ENCODE measurements around the gene CIB4. TPM values are rescaled to one million over a fixed set of nuclear protein-coding genes. Genes with fewer than 3 reads are reported as not detected.

CIB4 gene
- total RNA-seq, 2 donors from 2014 or later: 0.46 TPM; not detected in 1

- no peaks in the 10 kb centered on the region for H3K27me3 ChIP-seq (replicated peaks; ENCODE audit: insufficient read depth)
- WGBS: 90% methylated on average over 12 of the region's 12 CpGs
- no peaks in the 10 kb centered on the region for H3K36me3 ChIP-seq
- H3K27ac ChIP-seq: no peak overlapping the region
- intact Hi-C loops (cut with DNase I): no loop called here
- no peak for DNase-seq (ENCODE audit: low spot score)
- H3K4me3 ChIP-seq: no peak overlapping the region
- H3K4me1 ChIP-seq (replicated peaks): no peaks in the 10 kb centered on the region
- no peaks in the 10 kb centered on the region for H3K9me3 ChIP-seq
- TF ChIP-seq, protein P1, sequence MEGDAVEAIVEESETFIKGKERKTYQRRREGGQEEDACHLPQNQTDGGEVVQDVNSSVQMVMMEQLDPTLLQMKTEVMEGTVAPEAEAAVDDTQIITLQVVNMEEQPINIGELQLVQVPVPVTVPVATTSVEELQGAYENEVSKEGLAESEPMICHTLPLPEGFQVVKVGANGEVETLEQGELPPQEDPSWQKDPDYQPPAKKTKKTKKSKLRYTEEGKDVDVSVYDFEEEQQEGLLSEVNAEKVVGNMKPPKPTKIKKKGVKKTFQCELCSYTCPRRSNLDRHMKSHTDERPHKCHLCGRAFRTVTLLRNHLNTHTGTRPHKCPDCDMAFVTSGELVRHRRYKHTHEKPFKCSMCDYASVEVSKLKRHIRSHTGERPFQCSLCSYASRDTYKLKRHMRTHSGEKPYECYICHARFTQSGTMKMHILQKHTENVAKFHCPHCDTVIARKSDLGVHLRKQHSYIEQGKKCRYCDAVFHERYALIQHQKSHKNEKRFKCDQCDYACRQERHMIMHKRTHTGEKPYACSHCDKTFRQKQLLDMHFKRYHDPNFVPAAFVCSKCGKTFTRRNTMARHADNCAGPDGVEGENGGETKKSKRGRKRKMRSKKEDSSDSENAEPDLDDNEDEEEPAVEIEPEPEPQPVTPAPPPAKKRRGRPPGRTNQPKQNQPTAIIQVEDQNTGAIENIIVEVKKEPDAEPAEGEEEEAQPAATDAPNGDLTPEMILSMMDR (IDR thresholded peaks at IDR 0.05): no peak
- TF ChIP-seq POLR2A (IDR thresholded peaks at IDR 0.05) (no peak), POLR2AphosphoS5 (IDR thresholded peaks at IDR 0.05) (no peak)
Measured at GRCh38 chr2:26591619-26592505, 49.3 kb downstream of the CIB4 start.

DNA sequence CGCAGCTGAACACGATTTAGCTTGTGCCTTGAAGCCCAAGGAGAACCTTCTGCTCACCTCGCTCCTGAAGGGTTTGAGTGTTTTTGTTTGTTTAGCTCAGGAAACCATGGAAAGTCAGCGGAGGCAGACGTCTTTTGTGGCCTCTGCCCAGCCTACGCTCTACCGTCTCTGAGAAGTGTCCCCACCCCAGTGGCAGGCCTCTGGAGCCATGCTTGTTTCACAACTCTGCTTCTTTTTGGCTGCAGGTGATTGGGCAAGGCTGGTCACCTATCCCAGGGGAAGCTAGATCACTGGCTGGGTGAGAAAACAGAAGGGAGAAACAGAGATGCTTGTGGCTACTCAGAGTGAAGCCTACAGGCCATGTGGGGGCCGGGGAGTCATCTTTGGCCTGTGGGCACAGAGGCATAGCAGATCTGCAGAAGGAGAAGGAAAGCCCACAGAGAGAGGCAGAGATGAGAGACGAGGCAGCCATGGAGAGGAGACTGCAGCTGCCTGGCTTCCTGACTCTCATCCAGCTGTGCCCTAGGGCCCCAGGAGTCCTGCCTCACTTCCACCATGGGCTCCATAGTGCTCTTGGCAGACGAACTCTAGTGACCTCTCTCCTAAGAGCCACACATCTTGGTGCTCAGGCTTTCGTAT, 50.1 kb downstream of the CIB4 start:
- Histone ChIP-seq H3K9me3 (no peaks in the 10 kb centered on the region), H3K27me3 (replicated peaks; ENCODE audit: insufficient read depth) (no peaks in the 10 kb centered on the region), H3K36me3 (no peaks in the 10 kb centered on the region), H3K27ac (no peak overlapping the region), H3K4me1 (replicated peaks) (no peaks in the 10 kb centered on the region), H3K4me3 (no peak overlapping the region)
- TF ChIP-seq POLR2A (IDR thresholded peaks at IDR 0.05) (no peak), POLR2AphosphoS5 (IDR thresholded peaks at IDR 0.05) (no peak)
- TF ChIP-seq, protein P1 (IDR thresholded peaks at IDR 0.05): no peak
- 56% methylated on average over 11 of the region's 11 CpGs for WGBS
- intact Hi-C loops (cut with DNase I): no loop called here
- no peak for DNase-seq (ENCODE audit: low spot score)

- H3K9me3 ChIP-seq: no peaks in the 10 kb centered on the region
- intact Hi-C loops (cut with DNase I): no loop called here
- 39% methylated on average over 6 of the region's 6 CpGs for WGBS
- H3K36me3 ChIP-seq: no peaks in the 10 kb centered on the region
- H3K4me3 ChIP-seq: no peak overlapping the region
- H3K4me1 ChIP-seq (replicated peaks): no peaks in the 10 kb centered on the region
- TF ChIP-seq POLR2A (IDR thresholded peaks at IDR 0.05): no peak
- no peak overlapping the region for H3K27ac ChIP-seq
- H3K27me3 ChIP-seq (replicated peaks; ENCODE audit: insufficient read depth): no peaks in the 10 kb centered on the region
- no peak for DNase-seq (ENCODE audit: low spot score)
Measured at GRCh38 chr2:26590508-26590907, 50.7 kb downstream of the CIB4 start.

- H3K4me1 ChIP-seq (replicated peaks): no peaks in the 10 kb centered on the region
- H3K4me3 ChIP-seq: no peak overlapping the region
- WGBS: 49% methylated on average over 5 of the region's 6 CpGs
- intact Hi-C loops (cut with DNase I): no loop called here
- no peaks in the 10 kb centered on the region for H3K27me3 ChIP-seq (replicated peaks; ENCODE audit: insufficient read depth)
- no peak for TF ChIP-seq POLR2A (IDR thresholded peaks at IDR 0.05)
- TF ChIP-seq POLR2AphosphoS5 (IDR thresholded peaks at IDR 0.05): no peak
- TF ChIP-seq, protein P1 (IDR thresholded peaks at IDR 0.05): no peak
- H3K36me3 ChIP-seq: no peaks in the 10 kb centered on the region
- DNase-seq (ENCODE audit: low spot score): no peak
- no peak overlapping the region for H3K27ac ChIP-seq
- no peaks in the 10 kb centered on the region for H3K9me3 ChIP-seq
Measured at GRCh38 chr2:26588576-26588975, 52.6 kb downstream of the CIB4 start.

- intact Hi-C loops (cut with DNase I): no loop called here
- Histone ChIP-seq H3K4me1 (replicated peaks) (no peaks in the 10 kb centered on the region), H3K36me3 (no peaks in the 10 kb centered on the region), H3K27ac (no peak overlapping the region), H3K4me3 (no peak overlapping the region), H3K27me3 (replicated peaks; ENCODE audit: insufficient read depth) (no peaks in the 10 kb centered on the region), H3K9me3 (no peaks in the 10 kb centered on the region)
- TF ChIP-seq POLR2A (IDR thresholded peaks at IDR 0.05) (no peak), POLR2AphosphoS5 (IDR thresholded peaks at IDR 0.05) (no peak)
- TF ChIP-seq, protein P1 (IDR thresholded peaks at IDR 0.05): no peak
- 49% methylated on average over 5 of the region's 5 CpGs for WGBS
- no peak for DNase-seq (ENCODE audit: low spot score)
Measured at GRCh38 chr2:26587994-26588393, 53.2 kb downstream of the CIB4 start.

Data from prostate gland (tissue), 2 donors.